Ectodermal cell (in vitro differentiated cells): ENCODE data around the gene ZNF618.

Experiments used
- H3K27ac ChIP-seq: 2 replicates; pipeline ENCODE4 v1.7.0; 2013; ENCODE audit warnings: mild to moderate bottlenecking, low read depth, low read length; ENCODE audit not compliant: insufficient read depth, poor library complexity, severe bottlenecking
- H3K27me3 ChIP-seq: 2 replicates; pipeline ENCODE4 v1.7.0; 2013; ENCODE audit warnings: mild to moderate bottlenecking, low read length; ENCODE audit not compliant: insufficient read depth, control insufficient read depth, poor library complexity, severe bottlenecking
- H3K36me3 ChIP-seq: one replicate; pipeline ENCODE4 v1.7.0; 2013; ENCODE audit warnings: low read length; ENCODE audit not compliant: control insufficient read depth, insufficient read depth
- H3K4me1 ChIP-seq: one replicate; pipeline ENCODE4 v1.7.0; 2013; ENCODE audit warnings: low read length; ENCODE audit not compliant: control insufficient read depth, insufficient read depth
- H3K4me3 ChIP-seq: 2 replicates; pipeline ENCODE4 v1.7.0; 2013; ENCODE audit warnings: low read depth, low read length, control low read depth; ENCODE audit not compliant: insufficient read depth
- H3K9me3 ChIP-seq: 2 replicates; pipeline ENCODE4 v1.7.0; 2013; ENCODE audit warnings: mild to moderate bottlenecking, low read length, moderate library complexity; ENCODE audit not compliant: control insufficient read depth
- WGBS, 2 experiments: methylation state at CpG; one replicate each; pipeline ENCODE4 v1.1.7; 2013; ENCODE audit warnings: missing lambda C conversion rate in 2 of 2; 5-methylcytosine and 5-hydroxymethylcytosine counted together

ZNF618 gene

DNA sequence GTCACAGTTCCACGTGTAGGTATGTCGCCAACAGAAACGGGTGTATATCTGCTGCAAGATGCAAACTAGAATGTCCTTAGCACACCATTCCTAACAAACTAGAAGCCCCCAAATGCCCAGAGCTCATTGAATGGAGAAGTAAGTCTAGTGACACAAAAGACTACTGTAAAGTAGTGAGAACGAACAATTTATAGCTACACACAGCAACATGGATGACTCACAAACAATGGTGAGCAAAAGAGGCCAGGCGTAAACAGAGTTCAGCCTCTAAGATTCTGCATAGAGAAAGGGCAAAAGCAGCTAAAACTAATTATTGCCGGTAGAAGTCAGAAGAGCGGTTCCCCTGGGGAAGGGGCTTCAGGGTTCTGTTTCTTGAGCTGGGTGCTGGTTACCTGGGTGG lies 127.2 kb downstream of the ZNF618 start:
- Histone ChIP-seq H3K9me3 (no peaks in the 10 kb centered on the region), H3K36me3 (peaks cover 37% of the 10 kb centered on the region), H3K4me1 (no peaks in the 10 kb centered on the region), H3K27me3 (no peaks in the 10 kb centered on the region), H3K4me3 (no peak overlapping the region), H3K27ac (no peak overlapping the region)
- 91 to 96% methylated on average over 7 of the region's 7 CpGs for WGBS, 2 experiments

DNA sequence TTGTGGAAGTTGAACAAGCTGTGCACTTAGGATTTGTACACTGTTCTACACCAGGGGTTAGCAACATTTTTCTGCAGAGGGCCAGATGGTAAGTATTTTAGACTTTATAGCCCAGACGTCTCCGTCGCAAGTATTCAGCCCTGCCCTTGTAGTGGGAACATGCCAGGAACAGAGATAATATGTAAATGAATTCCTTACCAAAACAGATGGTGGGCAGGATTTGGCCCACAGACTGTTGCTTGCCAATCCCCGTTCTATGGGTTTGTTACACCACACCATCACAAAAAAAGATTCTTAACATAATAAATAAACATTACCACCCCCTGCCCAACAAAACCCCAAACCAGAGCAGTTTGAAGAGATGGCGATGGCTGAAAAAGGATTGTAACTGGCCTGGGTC lies 127.6 kb downstream of the ZNF618 start:
- no peak overlapping the region for H3K4me3 ChIP-seq
- 92% methylated on average over 5 of the region's 5 CpGs for WGBS, 2 experiments
- H3K27me3 ChIP-seq: no peaks in the 10 kb centered on the region
- no peaks in the 10 kb centered on the region for H3K9me3 ChIP-seq
- H3K27ac ChIP-seq: no peak overlapping the region
- no peaks in the 10 kb centered on the region for H3K4me1 ChIP-seq
- peaks cover 37% of the 10 kb centered on the region for H3K36me3 ChIP-seq

DNA sequence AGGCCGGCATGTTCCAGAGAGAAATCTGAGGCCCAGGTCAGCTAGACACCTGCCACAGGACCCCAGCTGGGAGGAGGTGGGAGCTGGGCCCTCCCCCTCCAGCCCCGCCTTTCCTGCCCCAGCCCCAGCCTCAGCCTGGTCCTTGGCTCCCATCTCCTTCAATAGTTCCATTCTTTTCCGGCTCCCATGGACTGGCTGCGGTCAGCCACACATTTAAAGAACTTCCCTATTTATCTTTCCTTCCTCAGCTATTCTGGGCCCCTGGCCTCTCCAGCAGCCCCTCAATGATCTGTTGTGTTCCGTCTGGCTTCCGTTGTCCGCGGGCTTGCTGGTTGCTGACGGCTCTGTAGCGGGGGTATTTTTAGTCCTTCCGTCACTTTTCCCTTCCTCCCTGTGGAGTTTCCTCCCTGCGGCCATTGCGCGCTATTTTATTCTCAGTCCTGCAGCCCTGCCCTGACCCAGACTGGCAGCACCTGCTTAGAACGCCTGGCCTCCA lies 128.2 kb downstream of the ZNF618 start:
- Histone ChIP-seq H3K9me3 (no peaks in the 10 kb centered on the region), H3K4me1 (no peaks in the 10 kb centered on the region), H3K27me3 (no peaks in the 10 kb centered on the region), H3K4me3 (no peak overlapping the region), H3K36me3 (peaks cover 37% of the 10 kb centered on the region), H3K27ac (no peak overlapping the region)
- 96% methylated on average over 15 of the region's 15 CpGs for WGBS, 2 experiments

DNA sequence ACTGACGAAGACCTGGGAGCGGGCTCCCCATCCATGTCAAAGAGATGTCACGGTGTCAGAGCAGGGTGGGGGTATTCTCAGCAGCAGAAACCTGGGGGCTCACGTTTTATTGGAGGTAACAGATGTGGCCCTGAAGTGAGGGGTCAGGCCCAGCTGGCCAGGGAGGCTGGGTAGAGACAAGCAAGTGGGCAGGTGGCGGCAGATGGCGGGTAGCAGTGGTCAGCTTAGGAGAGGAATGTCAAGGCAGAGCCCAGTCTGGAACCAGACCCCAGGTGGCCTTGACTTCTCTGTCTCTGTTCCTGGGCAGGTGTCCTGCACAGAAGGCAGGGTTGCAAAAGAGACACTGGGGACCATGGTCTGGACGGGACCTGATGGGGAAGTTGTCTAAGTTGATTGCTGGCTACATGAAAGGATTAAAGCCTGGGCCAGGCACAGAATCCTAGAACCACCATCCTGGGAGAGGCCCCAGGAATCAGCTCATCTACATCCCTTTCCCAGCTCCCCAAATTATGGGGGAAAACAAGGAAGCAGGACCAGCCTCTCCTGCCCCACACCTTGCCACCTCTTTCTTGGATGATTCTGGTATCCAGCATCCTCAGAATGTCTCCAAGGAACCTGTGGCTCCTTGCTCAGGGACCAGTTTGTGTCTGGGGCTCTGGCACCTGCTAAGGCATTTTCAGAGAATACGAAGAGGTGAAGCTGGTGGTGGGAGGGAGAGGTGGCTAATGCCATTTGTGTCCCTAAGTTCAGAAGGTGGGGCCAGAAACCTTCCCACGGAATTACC lies 129.5 kb downstream of the ZNF618 start:
- Histone ChIP-seq H3K27me3 (no peaks in the 10 kb centered on the region), H3K36me3 (peaks cover 34% of the 10 kb centered on the region), H3K4me1 (no peaks in the 10 kb centered on the region), H3K9me3 (no peaks in the 10 kb centered on the region), H3K4me3 (no peak overlapping the region), H3K27ac (no peak overlapping the region)
- 94 to 97% methylated on average over 9 of the region's 9 CpGs for WGBS, 2 experiments

DNA sequence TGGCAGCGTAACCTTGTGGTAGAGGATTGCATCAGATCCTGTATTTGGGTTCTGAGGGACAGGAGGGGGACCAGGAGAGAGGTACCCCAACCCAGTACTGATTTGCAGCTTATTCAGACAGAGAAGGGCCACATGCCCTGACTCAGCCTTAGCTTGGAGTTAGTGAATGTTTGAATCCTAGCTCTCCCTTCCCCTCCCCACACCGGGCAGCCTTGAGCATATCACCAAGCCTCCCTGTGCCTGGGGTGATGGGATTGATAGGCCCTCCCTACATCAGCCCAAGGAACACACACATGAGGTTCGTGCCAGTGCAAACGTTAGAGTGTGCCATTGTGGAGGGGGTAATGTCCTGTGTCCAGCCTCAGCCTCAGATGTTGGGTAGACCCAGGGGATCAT lies 130.0 kb downstream of the ZNF618 start:
- no peaks in the 10 kb centered on the region for H3K9me3 ChIP-seq
- peaks cover 28% of the 10 kb centered on the region for H3K36me3 ChIP-seq
- H3K27me3 ChIP-seq: no peaks in the 10 kb centered on the region
- H3K4me1 ChIP-seq: no peaks in the 10 kb centered on the region
- H3K4me3 ChIP-seq: no peak overlapping the region
- 94 to 100% methylated on average over 4 of the region's 4 CpGs for WGBS, 2 experiments
- no peak overlapping the region for H3K27ac ChIP-seq

DNA sequence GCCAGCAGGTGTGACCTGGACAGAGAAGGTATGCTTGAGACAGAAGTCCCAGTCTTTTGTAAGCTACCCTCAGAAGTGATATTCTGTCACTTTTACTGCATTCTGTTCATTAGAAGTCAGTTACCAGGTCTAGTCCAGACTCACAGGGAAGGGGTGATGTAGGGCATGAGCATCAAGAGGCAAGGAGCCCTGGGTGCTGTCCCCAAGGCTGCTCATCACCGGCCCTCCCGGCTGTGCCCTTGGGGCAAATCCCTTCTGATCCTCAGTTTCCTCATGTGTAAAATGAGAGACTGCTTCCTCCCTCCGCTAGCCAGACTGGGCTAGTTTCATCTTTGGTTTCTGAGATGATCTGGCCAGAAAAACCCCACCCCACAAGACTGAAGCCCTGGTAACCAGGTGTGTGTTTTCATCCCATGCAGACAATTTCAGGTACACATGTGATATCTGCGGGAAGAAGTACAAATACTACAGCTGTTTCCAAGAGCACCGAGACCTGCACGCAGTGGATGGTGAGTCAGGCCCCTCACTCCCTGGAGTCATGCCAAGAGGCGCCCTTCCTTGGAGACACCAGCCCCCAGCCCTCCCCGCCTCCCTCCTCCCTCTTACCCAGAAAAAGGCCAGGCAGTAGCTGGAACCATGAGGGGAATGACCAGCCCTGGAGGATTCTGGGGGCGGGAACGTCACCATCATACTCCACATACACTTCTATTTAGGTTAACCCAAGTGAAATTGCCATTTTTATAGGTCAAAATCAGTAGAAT lies 131.0 kb downstream of the ZNF618 start:
- H3K27ac ChIP-seq: no peak overlapping the region
- H3K9me3 ChIP-seq: peaks cover under 1% of the 10 kb centered on the region
- no peaks in the 10 kb centered on the region for H3K4me1 ChIP-seq
- H3K27me3 ChIP-seq: no peaks in the 10 kb centered on the region
- WGBS, 2 experiments: 85 to 87% methylated on average over 10 of the region's 10 CpGs
- H3K4me3 ChIP-seq: no peak overlapping the region
- peaks cover 30% of the 10 kb centered on the region for H3K36me3 ChIP-seq

DNA sequence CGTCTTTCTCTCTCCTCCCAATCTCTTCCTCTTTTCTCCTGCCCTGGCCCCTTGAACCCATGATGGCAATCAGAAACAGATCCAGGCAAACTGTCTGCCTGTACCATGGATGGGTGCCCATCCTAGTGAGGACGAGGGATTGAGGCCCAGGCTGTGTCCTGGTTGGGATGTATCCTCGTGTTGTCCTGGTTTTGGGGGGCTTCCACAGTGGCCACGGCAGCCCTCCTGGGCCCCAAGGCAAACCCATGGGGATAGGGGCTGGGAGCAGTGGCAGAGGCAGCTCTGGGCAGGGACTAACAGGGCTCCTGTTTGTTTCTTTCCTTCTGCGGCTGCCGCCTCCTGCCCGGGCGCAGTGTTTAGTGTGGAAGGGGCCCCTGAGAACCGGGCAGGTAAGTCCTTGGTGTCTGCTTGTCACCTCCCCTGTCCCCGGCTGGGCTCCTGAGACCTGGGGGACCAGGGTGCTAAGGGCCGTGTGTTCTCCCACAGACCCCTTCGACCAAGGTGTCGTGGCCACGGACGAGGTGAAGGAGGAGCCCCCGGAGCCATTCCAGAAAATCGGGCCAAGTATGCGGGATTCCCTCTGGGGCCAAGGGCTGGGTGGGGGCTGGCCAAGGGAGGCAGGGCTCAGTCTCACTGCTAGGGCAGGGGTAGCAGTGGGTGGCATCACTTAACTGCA lies 132.0 kb downstream of the ZNF618 start:
- WGBS, 2 experiments: 95 to 96% methylated on average over 18 of the region's 18 CpGs
- Histone ChIP-seq H3K27ac (no peak overlapping the region), H3K27me3 (no peaks in the 10 kb centered on the region), H3K36me3 (peaks cover 35% of the 10 kb centered on the region), H3K4me3 (no peak overlapping the region), H3K4me1 (no peaks in the 10 kb centered on the region), H3K9me3 (peaks cover 5% of the 10 kb centered on the region)

DNA sequence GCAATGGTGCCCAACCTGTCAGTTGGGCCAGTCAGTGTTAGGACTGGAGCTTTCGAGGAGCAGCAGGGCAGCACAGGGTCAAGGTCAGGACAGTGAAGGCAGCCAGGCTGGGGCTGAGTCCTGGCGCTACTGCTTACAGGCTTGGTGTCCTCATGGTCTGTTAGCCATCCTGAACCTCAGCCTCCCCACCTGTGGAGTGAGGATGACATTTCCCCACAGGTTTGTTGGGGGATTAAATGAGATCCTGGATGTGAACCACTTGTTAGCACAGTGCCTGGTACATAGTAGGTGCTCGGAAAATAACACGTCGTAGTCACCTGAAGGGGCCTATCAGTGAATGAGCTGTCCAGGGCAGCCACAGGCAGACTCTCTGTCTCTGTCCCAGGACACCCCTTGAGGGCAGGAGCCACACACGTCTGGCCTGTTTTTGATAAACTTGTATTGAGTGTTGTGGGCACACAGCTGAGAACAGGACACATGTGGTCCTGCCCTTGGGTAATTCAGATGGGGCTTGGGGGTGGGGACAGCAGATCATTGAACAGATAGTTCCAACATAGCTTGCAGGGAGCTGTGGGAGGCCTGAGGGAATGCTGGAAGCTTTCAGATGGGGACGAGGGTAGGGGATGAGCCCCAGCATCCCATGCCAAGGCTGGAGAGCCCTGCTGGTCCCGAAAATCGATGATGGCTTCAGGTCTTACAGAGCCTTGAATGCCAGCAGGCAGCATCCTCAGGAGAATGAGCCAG lies 132.7 kb downstream of the ZNF618 start:
- Histone ChIP-seq H3K4me3 (no peak overlapping the region), H3K9me3 (peaks cover 5% of the 10 kb centered on the region), H3K36me3 (peaks cover 38% of the 10 kb centered on the region), H3K4me1 (no peaks in the 10 kb centered on the region), H3K27ac (no peak overlapping the region), H3K27me3 (no peaks in the 10 kb centered on the region)
- 94 to 96% methylated on average over 9 of the region's 9 CpGs for WGBS, 2 experiments

DNA sequence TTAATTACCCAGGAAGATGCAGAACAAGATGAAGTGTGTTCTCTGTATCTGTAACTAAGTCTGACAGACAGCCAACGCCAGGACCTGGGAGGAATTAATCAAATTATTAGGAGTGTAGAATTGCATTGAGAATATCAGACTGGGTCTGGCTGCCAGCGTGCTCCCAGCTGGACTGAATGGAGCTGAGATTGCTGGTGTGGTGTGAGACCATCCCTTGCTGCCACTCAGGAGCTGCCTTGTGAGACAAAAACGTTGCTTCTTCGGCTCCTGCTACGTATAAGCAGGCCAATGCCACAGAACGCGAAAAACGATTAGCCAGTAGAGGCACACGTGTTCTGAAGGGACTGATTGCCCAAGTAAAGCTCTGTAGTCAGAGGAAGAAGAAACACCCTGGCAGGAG lies 135.2 kb downstream of the ZNF618 start:
- Histone ChIP-seq H3K9me3 (peaks cover 5% of the 10 kb centered on the region), H3K4me1 (no peaks in the 10 kb centered on the region), H3K4me3 (no peak overlapping the region), H3K36me3 (peaks cover 24% of the 10 kb centered on the region), H3K27me3 (no peaks in the 10 kb centered on the region), H3K27ac (no peak overlapping the region)
- WGBS, 2 experiments: 86 to 87% methylated on average over 9 of the region's 9 CpGs
